Lower lobe of right lung (tissue), 2 donors: ENCODE data around the gene CACNA1H. TPM values are rescaled to one million over a fixed set of nuclear protein-coding genes. Genes with fewer than 3 reads are reported as not detected.

Source experiments
- ATAC-seq, 2 donors: fragments of 200-7000 bp; cut with Tn5 transposase; one replicate each; pipeline ENCODE4 v1.9.1; 2020 to 2022; ENCODE audit warnings: mild to moderate bottlenecking in 2 of 2, moderate library complexity in 2 of 2
- DNase-seq: peaks from one replicate; pipeline ENCODE4 v3.0.0-alpha.2; 2020
- H3K27ac ChIP-seq: fragments of 200-600 bp; one replicate; pipeline ENCODE4 v1.8.0; 2022
- H3K27me3 ChIP-seq: fragments of 200-600 bp; one replicate; pipeline ENCODE4 v1.8.0; 2022; ENCODE audit warnings: low read depth
- H3K36me3 ChIP-seq: fragments of 200-600 bp; one replicate; pipeline ENCODE4 v1.8.0; 2022; ENCODE audit warnings: mild to moderate bottlenecking
- H3K4me1 ChIP-seq: fragments of 200-600 bp; one replicate; pipeline ENCODE4 v1.8.0; 2022
- H3K4me3 ChIP-seq: fragments of 200-600 bp; one replicate; pipeline ENCODE4 v1.8.0; 2022; ENCODE audit warnings: mild to moderate bottlenecking
- H3K9me3 ChIP-seq: fragments of 200-600 bp; one replicate; pipeline ENCODE4 v1.8.0; 2022
- CTCF ChIP-seq: fragments of 200-600 bp; IDR thresholded peaks from one replicate; pipeline ENCODE4 v1.8.0; 2022; ENCODE audit warnings: antibody characterized with exemption, mild to moderate bottlenecking
- intact Hi-C: fragments of 100-400 bp; cut with DNase I; formaldehyde crosslinking; loops from one replicate; pipeline ENCODE4 v1.11.0; 2022
- total RNA-seq: library from RNA; stranded (reverse); fragmentation: NEBNext Ultra II Directional; extraction: Animal tissue kit (Norgen Biotek cat#: 25700); gene quantifications from one replicate; pipeline ENCODE4 v1.2.1, GENCODE V29; 2021
- donor health status: DM: no; HTN: yes; CAD: no; lungs with severe emphysema.

The CACNA1H gene
- total RNA-seq, 1 donor from 2014 or later: 8.4 TPM

GRCh38 chr16:1126586-1126985 is 26.3 kb upstream of the CACNA1H start:
- no peaks in the 10 kb centered on the region for H3K9me3 ChIP-seq
- H3K4me1 ChIP-seq: no peaks in the 10 kb centered on the region
- H3K36me3 ChIP-seq: no peaks in the 10 kb centered on the region
- DNase-seq (no peak), ATAC-seq (no peak)
- TF ChIP-seq CTCF: no peak
- no peak overlapping the region for H3K27ac ChIP-seq
- intact Hi-C loops: no loop called here
- peaks cover 41% of the 10 kb centered on the region for H3K27me3 ChIP-seq
- H3K4me3 ChIP-seq: no peak overlapping the region

GRCh38 chr16:1127101-1127500 is 25.8 kb upstream of the CACNA1H start:
- no peak overlapping the region for H3K27ac ChIP-seq
- no peak overlapping the region for H3K4me3 ChIP-seq
- ATAC-seq (no peak), DNase-seq (no peak)
- H3K36me3 ChIP-seq: no peaks in the 10 kb centered on the region
- intact Hi-C loops: no loop called here
- H3K4me1 ChIP-seq: no peaks in the 10 kb centered on the region
- no peaks in the 10 kb centered on the region for H3K9me3 ChIP-seq
- H3K27me3 ChIP-seq: peaks cover 38% of the 10 kb centered on the region
- no peak for TF ChIP-seq CTCF

GRCh38 chr16:1127971-1128715 is 24.8 kb upstream of the CACNA1H start:
- no peak for DNase-seq
- no peak for TF ChIP-seq CTCF
- Histone ChIP-seq H3K9me3 (no peaks in the 10 kb centered on the region), H3K27me3 (peaks cover 38% of the 10 kb centered on the region), H3K4me1 (no peaks in the 10 kb centered on the region), H3K4me3 (no peak overlapping the region), H3K36me3 (no peaks in the 10 kb centered on the region), H3K27ac (no peak overlapping the region)
- ATAC-seq: no peak
- intact Hi-C loops: no loop called here

- no peak for DNase-seq
- H3K4me3 ChIP-seq: no peak overlapping the region
- no peak overlapping the region for H3K27ac ChIP-seq
- no peaks in the 10 kb centered on the region for H3K9me3 ChIP-seq
- peaks cover 33% of the 10 kb centered on the region for H3K27me3 ChIP-seq
- H3K4me1 ChIP-seq: no peaks in the 10 kb centered on the region
- TF ChIP-seq CTCF: no peak
- no peak for ATAC-seq
- no peaks in the 10 kb centered on the region for H3K36me3 ChIP-seq
- intact Hi-C loops: no loop called here
These were observed 23.6 kb upstream of the CACNA1H start for GRCh38 chr16:1129106-1129960.

GRCh38 chr16:1130382-1130781 is 22.5 kb upstream of the CACNA1H start:
- no peak for ATAC-seq
- intact Hi-C loops: no loop called here
- Histone ChIP-seq H3K27ac (no peak overlapping the region), H3K4me1 (no peaks in the 10 kb centered on the region), H3K27me3 (peaks cover 31% of the 10 kb centered on the region), H3K36me3 (no peaks in the 10 kb centered on the region), H3K9me3 (no peaks in the 10 kb centered on the region), H3K4me3 (no peak overlapping the region)
- TF ChIP-seq CTCF: no peak
- DNase-seq: no peak
